ENCODE results near the gene SPACDR.

The SPACDR gene

DNA sequence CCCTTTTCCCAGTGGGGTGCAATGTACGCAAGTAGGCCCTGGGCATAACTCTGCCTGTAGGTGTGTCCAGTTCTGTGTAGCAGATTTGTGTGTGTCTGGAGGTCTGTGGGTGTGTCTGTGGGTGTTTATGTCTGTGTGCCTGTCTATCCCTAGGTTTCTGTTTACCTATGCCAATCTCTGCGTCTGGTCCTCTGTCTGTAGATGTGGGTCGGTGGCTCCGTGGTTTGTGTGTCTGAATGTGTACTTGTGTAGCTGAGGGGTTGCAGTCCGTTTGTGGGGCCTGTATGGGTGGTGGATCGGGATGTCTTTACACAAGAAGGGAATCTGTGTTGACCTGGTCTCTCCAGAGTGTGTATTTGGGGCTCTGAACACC is 20.6 kb upstream of the SPACDR start:
- DNase-seq: no peak

DNA sequence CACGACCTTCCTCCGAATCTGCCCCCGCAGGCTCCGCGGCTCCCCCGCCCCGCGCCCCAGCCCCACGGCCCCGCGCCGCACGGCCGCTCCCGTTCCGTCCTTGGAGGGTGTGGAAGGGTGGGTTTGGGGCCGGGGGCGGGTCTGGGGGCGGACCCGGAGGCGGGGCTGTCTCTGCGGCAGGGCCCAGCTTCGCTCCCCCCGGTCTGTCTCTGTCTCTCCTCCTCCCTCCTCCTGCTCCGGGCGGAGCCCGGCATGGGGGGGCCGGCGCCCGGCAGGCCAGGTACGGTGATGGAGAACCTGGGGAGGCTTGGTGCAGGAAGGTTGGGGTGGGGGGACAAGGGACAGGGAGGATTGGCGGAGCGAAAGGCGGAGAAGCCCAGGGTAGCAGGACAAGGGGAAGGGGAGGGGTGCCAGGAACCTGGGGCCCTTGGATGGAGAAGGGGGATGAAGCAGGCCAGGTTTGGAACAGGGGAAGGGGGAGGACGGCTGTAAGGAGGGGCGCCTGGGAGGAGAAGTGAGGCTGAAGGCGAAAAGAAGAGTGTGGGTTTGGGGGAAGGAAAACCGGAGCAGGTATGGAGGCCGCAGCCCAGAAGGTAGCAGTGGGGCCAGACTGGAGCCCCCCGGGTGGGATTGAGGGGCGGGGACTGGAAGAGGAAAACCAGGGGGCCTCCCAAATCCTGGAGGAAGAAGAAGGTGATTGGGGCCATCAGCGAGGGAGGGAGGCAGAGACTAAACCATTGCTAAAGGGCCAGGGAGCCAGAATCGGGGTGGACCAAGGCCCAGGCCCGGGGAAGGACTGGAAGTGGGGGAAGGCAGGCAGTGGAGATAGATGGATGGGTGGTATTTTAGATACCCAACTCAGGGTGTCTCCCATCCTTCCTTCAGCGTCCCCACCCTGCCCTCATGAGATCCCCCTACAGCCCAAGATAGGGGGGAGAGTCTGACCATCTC is 19.9 kb upstream of the SPACDR start, which contains the start of gene NYAP1:
NYAP1 (plus strand) TSS at position 206 of the 951 bp plus-strand sequence. CDS start 1,385 bp downstream, outside the sequence.
- DNase-seq: peak; percentile 56

DNA sequence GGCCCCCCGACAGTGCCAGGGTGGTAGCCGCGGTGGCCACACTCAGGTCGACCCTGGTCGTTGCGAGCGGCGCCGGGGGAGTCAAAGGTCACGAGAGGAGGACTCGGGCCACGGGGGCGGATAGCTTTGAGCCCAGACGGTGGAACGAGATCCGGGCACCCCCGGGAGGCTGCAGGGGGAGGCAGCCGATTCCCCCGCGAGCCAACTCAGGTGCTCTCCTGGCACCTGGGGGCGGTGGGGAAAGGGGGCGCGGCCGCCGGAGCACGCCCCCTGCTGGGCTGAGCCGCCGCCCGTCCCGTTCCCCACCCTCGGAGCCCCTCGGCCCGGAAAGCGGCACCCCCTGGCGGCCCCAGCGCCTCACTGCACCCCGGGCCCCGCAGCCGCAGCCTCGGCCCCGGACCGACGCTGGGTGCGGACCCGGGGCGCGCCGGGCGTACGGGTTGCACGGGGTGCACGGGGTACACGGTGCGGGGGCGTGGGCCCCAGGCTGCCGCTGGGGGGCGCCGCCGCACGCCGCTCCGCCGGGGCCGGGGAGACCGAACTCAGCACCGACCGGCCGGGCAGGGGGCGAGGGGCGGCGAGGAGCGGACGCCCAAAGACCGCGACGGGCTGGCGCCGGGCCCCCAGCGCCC is 19.1 kb upstream of the SPACDR start:
- DNase-seq: peak; percentile 77

DNA sequence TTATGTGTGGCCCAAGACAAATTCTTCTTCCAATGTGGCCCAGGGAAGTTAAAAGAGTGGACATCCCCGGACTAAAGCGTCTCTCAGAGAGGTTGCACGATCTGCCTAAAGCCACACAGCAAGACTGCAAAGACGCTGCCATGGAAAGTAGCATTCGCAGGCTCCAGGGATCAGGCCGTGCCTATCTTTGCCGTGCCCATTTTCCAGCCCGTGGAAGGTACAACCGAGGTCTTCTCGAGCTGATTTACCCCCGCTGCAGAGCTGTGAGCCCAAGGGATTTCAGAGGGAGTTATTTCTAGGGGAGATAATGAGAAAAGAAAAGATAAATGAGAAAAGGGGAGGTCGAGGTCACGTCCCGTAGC is 18.6 kb upstream of the SPACDR start:
- no peak for DNase-seq

DNA sequence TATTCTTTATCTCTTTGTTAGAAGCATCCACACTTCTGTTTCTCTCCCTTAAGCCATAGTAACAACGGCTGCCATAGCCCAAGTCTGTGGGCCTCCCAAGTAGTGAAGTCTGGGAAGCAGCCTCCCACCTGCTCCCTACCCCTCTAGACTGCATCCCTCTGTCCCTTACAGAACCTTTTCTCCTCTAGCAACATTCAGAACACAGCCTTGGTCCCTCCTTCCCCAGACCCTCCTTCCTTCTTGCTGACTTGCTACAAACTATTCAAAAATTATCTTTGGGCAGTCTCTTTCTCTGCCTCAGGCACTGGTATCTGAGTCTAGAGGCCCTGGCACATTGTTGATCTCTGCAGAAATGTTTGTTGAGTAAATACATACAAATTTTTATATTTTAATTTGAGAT is 17.4 kb upstream of the SPACDR start:
- DNase-seq: no peak

DNA sequence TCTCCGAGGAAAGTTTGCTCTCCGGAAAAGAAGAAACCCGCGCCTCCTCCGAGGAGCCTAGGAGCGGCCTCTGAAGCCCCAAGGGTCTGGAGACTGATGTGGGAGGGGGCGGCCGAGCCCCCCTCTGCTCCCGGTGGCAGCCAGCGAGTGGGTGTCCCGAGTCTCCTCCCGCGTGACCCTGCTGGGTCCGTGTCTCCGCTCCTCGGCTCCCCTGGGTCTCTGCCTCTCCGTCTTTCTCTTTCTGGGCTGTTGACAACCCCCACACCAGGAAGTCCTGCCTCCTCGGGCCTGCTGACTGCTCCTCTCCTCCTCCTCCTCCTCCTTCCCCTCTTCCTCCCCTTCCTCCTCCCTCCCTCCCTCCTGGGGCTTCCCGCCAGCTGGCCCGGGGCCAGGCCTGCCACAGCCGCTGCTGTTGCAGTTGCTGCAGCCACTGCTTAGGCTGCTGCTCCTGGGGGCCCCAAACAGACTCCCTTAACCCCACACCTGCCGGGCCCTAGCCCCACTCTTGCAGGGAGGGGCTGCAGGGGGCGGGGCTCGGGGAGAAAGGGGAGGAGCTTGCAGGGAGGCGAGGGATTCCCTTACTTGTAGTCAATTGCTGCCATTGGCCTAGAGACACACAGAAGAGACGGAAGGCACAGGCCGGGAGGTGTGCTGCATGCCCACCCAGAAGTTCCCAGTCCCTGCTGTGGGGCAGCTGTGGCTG is 15.0 kb upstream of the SPACDR start, which contains the start of gene TSC22D4:
TSC22D4 (minus strand) TSS at position 257 of the 703 bp plus-strand sequence. CDS start 1,176 bp downstream, outside the sequence.
- peak; percentile 91 for DNase-seq

DNA sequence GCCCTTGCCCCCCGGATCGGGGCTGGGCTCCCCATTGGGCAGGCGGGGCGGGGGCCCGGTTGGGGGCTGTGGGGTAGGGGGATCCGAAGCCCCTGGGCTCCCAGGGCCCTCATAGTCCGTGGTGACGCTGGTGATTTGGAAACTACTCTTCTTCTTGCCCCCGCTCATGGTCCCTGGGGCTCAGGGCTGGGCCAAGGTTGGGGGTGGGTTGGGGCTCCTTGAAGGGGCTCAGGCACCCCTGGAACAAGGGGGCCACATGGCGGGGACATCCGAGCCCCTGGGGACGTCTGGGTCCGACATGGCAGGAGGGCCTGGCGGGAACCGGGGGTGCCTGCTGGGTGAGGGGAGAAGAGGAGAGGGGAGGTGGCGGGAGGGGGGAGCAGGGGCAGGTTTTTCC is 13.8 kb upstream of the SPACDR start:
- no peak for DNase-seq

DNA sequence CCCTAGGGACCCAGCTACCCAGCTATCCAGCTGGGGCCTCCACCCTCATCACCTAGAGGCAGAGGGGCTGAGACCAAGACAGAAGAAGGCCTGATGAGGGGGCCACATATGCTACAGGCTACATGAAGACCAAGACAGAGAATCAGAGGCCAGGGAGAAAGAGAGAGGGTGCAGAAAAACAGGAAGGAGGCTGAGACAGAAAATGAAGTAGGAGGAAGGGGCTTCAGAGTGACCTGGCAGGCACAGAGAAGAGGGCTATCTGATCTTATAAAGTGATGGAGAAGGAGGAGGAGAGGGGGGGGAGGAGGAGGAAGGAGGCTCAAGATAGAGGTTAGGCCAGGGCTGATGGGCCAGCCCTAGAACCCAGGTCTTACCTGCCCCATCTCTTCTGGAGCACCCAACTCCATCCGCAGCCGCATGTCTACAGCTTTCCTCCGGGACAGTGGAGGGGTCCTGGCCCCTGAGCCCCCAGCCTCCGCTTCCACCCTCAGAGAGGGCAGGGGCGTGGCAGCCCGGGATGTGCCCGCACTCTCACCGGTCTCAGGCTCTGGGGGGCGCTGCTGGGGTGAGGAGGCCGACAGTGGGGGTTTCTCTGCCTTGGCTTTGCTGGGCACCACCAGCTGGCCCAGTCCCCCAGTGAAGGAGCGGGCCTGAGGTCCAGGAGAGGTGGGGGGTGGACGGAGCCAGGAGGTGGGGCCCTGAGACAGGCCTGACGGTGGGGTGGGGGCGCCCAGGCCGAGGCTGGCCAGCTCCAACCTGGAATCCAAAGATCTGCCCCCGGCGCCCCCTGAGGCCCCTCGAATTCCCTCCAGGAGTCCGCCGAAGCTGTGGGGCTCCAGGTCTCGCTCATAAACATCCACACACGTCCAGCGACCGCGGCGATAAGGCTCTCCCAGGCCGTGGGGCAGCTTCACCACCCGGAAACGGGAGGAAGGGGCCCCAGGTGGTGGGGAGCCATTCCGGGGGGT is 13.1 kb upstream of the SPACDR start:
- DNase-seq: peak; percentile 11

DNA sequence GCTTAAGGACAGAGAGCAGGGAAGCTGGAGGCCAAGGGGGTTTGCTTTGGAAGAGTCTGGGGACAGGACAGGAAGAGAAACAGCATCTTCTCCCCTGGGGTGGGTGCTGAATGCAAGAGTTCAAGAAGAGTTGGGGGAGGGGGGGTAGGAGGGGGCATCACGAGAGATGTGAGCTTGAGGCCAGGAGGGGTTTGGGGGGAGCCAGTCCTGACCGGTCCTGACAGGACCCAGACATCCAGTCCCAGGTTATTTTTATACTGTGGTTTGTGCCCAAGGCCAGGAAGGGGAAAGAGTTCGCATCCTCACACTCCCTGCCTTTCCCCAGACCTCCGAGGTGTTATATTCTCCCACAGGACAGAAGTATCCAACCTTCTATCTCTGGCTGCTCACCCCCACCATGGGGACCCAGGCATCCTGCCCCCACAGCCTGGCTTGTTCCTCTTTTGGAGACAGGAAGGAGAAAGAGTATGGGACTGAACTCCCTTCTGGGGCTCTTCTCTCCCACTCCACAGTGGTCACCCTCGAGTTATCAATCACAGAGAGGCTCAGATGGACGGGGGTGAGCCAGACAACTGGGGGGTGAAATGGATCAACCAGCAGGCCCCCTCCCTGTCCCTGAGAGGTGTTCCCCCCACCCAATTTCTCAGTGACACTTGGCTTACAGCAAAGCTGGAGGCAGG is 12.2 kb upstream of the SPACDR start:
- no peak for DNase-seq

DNA sequence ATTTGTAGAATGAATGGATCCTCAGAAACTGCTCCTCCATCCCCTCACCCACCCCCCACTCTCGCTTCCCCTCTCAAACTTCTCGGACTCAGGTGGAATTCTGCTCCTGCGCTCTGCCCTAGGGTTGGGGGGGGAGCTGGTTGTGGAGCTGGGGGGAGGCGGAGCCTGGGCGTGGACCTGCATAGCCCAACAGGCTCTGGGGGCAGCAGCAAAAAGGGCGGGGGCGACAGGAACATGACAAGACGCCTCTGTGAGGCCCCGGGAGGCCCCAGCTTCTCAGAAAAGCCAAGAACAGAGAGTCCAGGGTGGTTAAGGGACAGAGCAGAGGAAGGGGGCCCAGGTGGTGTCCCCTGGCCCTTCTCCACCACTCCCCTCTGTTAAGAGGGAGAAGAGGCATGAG is 11.5 kb upstream of the SPACDR start:
- no peak for DNase-seq

DNA sequence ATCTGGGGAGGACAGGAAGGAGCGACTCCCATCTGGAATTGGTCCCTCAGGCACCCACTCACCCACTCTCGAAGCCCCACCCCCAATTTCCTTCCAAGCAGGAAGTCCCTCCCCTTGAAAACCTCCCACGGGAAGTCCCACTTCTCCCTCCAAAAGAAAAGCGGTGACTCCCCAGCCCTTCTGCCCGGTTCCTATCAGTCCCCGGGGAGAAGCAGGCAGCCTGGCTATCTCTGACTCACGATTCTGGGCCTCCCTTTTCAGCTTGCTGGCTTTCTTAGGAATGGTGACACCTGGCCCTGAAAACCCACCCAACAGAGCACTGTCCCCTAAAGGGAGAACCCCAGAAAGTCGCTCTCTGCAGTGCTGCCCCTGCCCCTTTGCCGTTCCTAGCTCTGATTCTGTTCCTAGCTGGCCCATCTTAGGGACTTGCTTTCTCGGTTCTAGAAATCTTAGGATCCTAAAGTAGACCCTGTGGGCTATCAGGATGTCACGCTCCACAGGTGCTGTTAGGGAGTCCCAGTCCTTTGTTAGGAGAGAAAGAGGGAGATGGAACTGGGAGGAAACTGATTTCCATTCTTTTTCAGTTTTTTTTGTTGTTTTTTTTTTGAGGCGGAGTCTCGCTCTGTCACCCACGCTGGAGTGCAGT is 8.9 kb upstream of the SPACDR start:
- peak; percentile 15 for DNase-seq

DNA sequence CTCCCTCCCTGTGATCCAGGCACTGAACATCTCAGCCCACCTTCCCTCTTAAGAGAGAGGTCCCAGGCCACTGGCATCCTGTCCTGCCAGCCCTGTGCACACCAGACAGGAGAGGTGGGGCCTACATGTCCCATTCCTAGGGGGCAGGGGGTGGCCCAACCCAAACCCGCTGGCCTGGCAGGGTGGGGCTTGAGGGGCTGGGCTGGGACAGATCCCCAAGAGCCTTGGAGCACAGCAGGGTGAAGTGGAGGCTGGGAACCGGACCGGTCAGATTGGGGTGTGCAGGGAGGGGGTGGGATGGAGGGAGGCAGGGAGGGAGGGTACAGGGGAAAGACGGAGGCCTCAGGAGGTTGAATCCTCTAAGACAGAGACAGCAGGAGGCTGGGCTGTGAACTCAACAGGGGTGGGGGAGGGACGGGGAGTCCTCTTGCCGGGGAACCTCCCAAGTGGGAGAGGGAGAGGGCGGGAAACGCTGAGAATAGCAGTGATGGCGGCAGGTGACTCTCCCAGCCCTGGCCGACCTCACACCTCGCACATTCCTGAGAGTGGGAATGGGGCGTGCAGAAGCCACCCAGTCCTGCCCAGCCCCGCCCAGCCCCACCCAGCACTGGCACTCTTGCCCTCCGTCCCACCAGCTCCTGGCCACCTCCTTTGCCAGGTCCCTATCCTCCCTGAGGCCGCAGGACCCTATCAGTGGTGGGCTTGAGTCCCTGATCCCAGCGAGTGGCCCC is 8.2 kb upstream of the SPACDR start:
- no peak for DNase-seq

DNA sequence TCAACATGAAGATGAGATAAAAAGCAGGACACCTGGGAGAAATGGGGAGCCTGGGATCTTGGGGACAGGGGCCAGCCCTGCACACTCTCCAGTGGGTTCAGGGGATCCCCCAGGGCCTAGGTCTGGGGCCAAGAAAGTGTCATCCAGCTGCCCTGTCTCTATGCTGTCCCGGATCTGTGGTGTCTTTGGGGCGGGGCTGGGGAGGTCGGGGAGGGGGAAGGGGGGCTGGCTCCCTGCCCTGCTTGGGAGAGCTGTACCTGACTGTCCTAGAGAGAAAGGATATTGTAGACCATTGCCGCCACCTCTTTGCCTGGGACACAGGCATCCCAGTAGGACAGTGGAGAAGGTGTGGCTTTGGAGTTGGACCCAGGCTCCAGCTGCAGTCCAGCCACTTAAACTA is 7.0 kb upstream of the SPACDR start:
- no peak for DNase-seq

DNA sequence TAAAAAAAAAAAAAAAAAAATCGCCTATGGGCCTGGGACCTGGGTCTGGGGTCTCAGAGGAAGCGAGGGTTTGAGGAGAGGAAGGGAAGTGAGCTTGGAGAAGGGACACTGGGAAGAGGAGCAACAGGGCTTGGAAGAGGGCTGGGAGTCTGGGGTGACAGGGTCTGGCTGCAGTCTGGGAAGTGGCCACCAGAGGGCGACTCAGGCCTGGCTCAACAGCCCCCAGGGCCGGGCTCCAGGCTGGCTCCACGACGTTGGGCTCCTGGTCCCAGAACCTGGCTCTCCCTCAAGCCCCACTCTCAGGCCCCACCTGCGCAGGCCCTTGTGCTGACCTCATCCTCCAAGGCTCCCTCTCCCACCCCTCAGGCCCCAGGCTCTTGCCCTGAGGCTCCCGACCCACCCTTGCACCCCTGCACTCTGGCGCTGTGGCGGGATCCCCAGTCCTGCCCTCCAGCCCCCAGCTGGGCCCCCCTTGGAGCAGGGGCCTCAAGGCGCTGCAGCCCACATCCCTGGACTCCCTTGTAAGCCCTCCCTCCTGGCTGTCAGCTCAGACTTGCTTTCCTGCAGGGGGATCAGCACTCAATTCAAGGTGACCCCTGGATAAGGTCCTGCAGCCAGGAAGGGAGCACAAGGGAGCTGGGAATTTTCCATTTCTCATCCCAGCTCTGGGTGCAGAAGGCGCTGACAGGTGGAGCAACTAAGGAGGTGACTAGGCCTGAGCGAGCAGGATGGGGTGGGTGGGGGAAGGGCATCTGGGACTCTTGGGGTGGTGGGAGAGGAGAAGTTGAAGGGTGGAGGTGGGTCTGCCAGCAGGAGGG is 5.4 kb upstream of the SPACDR start:
- DNase-seq: peak; percentile 69

DNA sequence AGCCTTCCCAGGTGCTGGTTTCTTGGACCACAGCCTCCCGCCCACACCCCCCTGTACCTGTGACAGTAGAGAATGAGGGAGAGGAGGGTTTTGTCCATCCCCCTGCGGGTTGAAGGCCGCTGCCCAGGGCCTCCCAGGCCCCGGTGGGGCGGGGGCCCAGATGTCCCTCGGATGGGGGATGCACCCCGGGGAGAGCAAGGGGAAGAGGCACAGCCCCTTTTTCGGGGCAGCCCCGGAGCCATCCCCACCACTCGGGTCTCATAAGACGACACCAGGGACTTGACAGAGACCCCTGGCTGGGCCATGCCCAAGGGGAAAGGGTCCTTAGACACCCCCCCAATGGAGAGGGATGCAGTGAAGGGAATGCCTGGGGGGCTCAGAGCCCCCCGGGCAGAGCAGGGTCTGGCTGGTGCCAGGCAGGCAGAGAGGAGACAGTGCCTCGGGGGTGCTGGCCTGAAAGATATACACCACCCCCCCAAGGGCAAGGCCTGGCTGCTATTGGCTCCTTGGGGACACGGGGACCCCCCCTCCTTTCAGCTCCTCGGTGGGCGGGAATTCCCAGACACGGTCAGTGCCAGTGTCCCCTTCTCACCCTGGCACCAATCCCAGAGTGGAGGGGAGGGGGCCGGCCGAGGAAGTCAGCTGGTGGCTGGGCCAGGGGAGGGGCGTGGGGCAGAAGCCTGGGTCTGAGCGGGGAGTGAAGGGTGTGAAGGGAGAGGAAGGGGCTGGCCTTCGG is 3.7 kb upstream of the SPACDR start:
- no peak for DNase-seq

DNA sequence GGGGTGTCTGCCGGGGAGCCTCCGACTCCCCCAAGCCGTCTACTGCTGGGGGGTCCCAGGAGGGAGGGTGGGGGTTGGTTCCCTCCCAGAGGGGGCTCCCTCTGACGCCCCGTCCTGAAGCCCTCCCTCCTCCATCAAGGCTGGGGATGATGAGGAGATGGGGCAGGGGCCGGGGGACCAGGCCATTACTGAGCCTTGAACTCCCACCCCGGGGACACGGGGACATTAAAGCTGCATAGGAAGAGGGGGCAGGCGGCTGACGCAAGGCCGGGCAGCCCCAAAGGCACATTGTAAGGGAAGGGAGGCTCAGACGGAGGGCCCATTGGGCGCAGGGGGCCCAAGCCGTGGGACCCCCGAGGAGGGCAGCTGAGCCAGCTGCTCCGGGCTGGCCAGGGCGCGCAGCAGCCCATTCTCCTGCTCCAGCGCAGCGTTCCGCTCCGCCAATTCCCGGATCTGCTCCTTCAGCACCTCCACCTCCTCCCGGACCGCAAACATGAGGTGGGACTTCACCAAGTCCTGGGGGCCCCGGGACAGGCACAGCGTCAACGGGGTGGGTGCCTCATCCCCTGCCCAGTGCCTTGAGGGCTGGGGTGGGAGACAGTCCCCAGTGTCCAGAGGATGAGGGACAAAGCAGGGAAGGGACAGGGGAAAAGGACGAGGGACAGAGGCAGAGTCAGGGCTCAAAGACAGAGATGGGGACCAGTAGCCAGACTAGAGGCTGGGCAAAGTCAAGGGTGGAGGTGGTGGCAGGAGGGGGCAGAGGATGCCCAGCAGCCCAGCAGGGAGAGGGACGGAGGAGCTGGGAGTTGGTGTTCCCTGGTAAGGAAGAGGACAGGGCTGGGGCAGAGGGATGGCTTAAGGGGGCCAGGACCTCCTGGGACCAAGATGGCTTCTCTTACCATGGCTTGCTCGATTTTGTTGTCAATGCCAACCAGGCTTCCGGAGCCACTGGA is 2.9 kb upstream of the SPACDR start:
- no peak for DNase-seq

DNA sequence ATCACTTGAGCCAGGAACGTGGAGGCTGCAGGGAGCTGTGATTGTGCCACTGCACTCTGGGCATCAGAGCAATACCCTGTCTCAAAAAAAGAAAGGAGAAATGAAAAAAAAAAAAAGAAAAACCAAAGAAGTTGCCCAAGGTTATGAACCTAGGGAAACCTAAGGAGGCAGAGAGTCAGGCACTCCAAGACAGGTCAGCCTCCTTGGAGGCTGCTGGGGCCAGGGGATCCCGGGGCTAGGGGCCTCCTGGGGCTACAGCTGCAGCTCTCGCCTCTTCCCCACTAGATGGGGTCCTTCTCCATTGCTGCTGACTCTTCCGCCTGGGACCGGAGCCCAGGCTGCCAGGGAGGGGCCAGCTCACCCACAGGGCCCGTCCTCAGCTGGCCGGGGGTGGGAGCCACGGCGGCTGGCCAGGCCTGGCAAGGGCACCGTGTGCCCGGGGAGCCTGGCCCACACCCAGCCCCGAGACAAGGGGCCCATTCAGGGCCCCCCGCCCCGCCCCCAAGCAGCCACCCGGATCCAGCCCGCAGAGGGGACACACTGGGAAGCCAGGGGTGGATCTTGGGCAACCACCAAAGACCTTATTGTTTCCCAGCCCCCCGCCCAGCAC is 1.7 kb upstream of the SPACDR start:
- no peak for DNase-seq
